ENCODE results near the gene CACNG1.

DNA sequence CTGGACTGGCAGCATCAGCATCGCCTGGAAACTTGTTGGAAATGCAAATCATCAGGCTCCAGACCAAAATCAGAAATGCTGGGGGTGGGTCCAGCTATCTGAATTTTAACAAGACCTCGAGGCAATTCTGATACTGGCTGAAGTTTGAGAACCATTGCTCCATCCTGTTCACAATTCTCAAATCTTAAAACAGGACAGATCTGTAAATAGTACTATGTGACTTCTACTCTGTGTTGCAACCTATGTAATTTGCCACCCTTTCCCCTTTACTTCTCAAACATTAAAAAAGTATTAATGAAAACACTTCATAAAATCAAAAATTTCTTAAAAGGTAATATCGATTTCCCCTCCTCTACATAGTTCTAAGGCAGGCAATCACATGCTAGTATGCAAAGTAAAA is 28.5 kb downstream of the CACNG1 start:
- no peak for TF ChIP-seq POLR2A (IDR thresholded peaks at IDR 0.05; ENCODE audit: low read length)
- TF ChIP-seq GATA1 (IDR thresholded peaks at IDR 0.05; ENCODE audit: low read depth, low read length), result no peak

All from erythroblast (primary cell).